Activated CD8-positive, alpha-beta memory T cell treated with anti-CD3 and anti-CD28 coated beads, Interleukin-2, amount 50 U/mL, for 1 hour (primary cell): ENCODE results near the gene RPE65.
"Not testable (repeated sequence)": the region's sequence is repeated elsewhere in the genome, so short reads cannot be mapped to it uniquely, and the experiment has no call there.

Experiments
- DNase-seq: peaks from one replicate; pipeline ENCODE4 v3.0.0-alpha.2; 2020; ENCODE audit errors: extremely low read depth

RPE65 gene

GRCh38 chr1:68453060-68453670 is 3.4 kb upstream of the RPE65 start:
- DNase-seq, result no peak

- no peak for DNase-seq
Measured at GRCh38 chr1:68448365-68448764, 1.4 kb downstream of the RPE65 start.

GRCh38 chr1:68445709-68446108 is 4.0 kb downstream of the RPE65 start:
- DNase-seq, result no peak

GRCh38 chr1:68442822-68443556 is 6.8 kb downstream of the RPE65 start:
- DNase-seq, result no peak

GRCh38 chr1:68442006-68442405 is 7.7 kb downstream of the RPE65 start:
- no peak for DNase-seq

- DNase-seq, result no peak
Measured at GRCh38 chr1:68438310-68438709, 11.4 kb downstream of the RPE65 start.

GRCh38 chr1:68433395-68433794 is 16.4 kb downstream of the RPE65 start:
- DNase-seq, result no peak

GRCh38 chr1:68431076-68431475 is 18.7 kb downstream of the RPE65 start:
- no peak for DNase-seq

- DNase-seq, result no peak
Measured at GRCh38 chr1:68429233-68429808, 20.4 kb downstream of the RPE65 start.

GRCh38 chr1:68426594-68426993 is 23.2 kb downstream of the RPE65 start:
- DNase-seq, result no peak

- no peak for DNase-seq
Measured at GRCh38 chr1:68421350-68421749, 28.4 kb downstream of the RPE65 start.

GRCh38 chr1:68409426-68409825 is 40.3 kb downstream of the RPE65 start:
- DNase-seq, result no peak

GRCh38 chr1:68401506-68401905 is 48.2 kb downstream of the RPE65 start:
- DNase-seq, result no peak

GRCh38 chr1:68395575-68395974 is 54.2 kb downstream of the RPE65 start:
- DNase-seq, result not testable (repeated sequence)

GRCh38 chr1:68392474-68392873 is 57.3 kb downstream of the RPE65 start:
- not testable (repeated sequence) for DNase-seq

GRCh38 chr1:68385798-68386524 is 63.8 kb downstream of the RPE65 start:
- not testable (repeated sequence) for DNase-seq

GRCh38 chr1:68384872-68385411 is 64.8 kb downstream of the RPE65 start:
- DNase-seq, result no peak

GRCh38 chr1:68384321-68384813 is 65.4 kb downstream of the RPE65 start:
- no peak for DNase-seq

- no peak for DNase-seq
Measured at GRCh38 chr1:68383092-68383491, 66.7 kb downstream of the RPE65 start.

- DNase-seq, result no peak
Measured at GRCh38 chr1:68379085-68379478, 70.7 kb downstream of the RPE65 start.
